H1 (cell line): Measurements from ENCODE around the gene PPFIA2. TPM values are rescaled to one million over a fixed set of nuclear protein-coding genes. Genes with fewer than 3 reads are reported as not detected.

Experiments
- ASH2L ChIP-seq: fragments of 200-600, 300-600 bp; sonication (generic); IDR thresholded peaks from one replicate; pipeline ENCODE4 v1.7.1; 2017; ENCODE audit warnings: low read length
- BRCA1 ChIP-seq: IDR thresholded peaks from 2 replicates; pipeline ENCODE4 v1.6.1; 2012; ENCODE audit warnings: low read depth, low read length, improper control_type of control experiment
- EZH2 ChIP-seq: fragments of 200-600 bp; sonication (generic); IDR thresholded peaks from 2 replicates; pipeline ENCODE4 v1.7.1; 2012; ENCODE audit warnings: low read depth, mild to moderate bottlenecking, moderate library complexity, low read length, inconsistent platforms; ENCODE audit not compliant: severe bottlenecking
- GTF2F1 ChIP-seq: IDR thresholded peaks from 2 replicates; pipeline ENCODE4 v1.6.1; 2012; ENCODE audit warnings: low read depth, low read length, improper control_type of control experiment, borderline replicate concordance
- POU5F1 ChIP-seq: IDR thresholded peaks from 2 replicates; pipeline ENCODE4 v1.6.1; 2011; ENCODE audit warnings: low read depth, mild to moderate bottlenecking, low read length, moderate library complexity
- polyA plus RNA-seq, 7 experiments: library from polyadenylated mRNA; depleted of rRNA in 3 of 7; stranded (reverse) in 5 of 7; unstranded in 2 of 7; fragments of >200 nt in 5 of 7; fragments of 200-250 nt in 2 of 7; gene quantifications; 1 replicate in 5 of 7; 2 replicates in 1 of 7; 4 replicates in 1 of 7; pipeline versions ENCODE4 v1.2.1 to v1.2.3, GENCODE V29; 2011 to 2013; ENCODE audit warnings: missing spikeins in 2 of 7, mixed read lengths in 2 of 7
- total RNA-seq: library from RNA; stranded (reverse); fragmentation: NEBNext Ultra II Directional; extraction: Animal tissue kit (Norgen Biotek cat#: 25700); gene quantifications from 2 replicates; pipeline ENCODE4 v1.2.1, GENCODE V29; 2021

Gene PPFIA2
- total and polyA plus RNA-seq, 2 of the 8 experiments (the other 6 are each of a cell fraction or from before 2014, with no cell fraction given) = 1.2 to 1.8 TPM

- TF ChIP-seq GTF2F1 (no peak), POU5F1 (no peak), ASH2L (no peak), EZH2 (no peak), BRCA1 (no peak)
- TF ChIP-seq, all 59 proteins: peak for 0
Observed at GRCh38 chr12:81705586-81705985, 53.6 kb downstream of the PPFIA2 start (continued).
